Measurements from ENCODE around the gene KIAA1586.
"Not testable (repeated sequence)": the region's sequence is repeated elsewhere in the genome, so short reads cannot be mapped to it uniquely, and the experiment has no call there.

Gene KIAA1586

GRCh38 chr6:57047257-57047585 is 728 bp downstream of the KIAA1586 start:
- DNase-seq (ENCODE audit: low read depth in 2 of 2) = not testable (repeated sequence)

GRCh38 chr6:57047859-57048258 is 1.4 kb downstream of the KIAA1586 start:
- not testable (repeated sequence) for DNase-seq (ENCODE audit: low read depth in 2 of 2)

- DNase-seq (ENCODE audit: low read depth in 2 of 2) = no peak
Measured at GRCh38 chr6:57048577-57048976, 2.1 kb downstream of the KIAA1586 start.

GRCh38 chr6:57063847-57064246 is 17.4 kb downstream of the KIAA1586 start:
- no peak for DNase-seq (ENCODE audit: low read depth in 2 of 2)

GRCh38 chr6:57064809-57065208 is 18.3 kb downstream of the KIAA1586 start:
- DNase-seq (ENCODE audit: low read depth in 2 of 2) = no peak

GRCh38 chr6:57068061-57068460 is 21.6 kb downstream of the KIAA1586 start:
- DNase-seq (ENCODE audit: low read depth in 2 of 2) = no peak

GRCh38 chr6:57069228-57069627 is 22.7 kb downstream of the KIAA1586 start:
- no peak for DNase-seq (ENCODE audit: low read depth in 2 of 2)

- DNase-seq (ENCODE audit: low read depth in 2 of 2) = no peak
Measured at GRCh38 chr6:57069920-57070331, 23.4 kb downstream of the KIAA1586 start.

- no peak for DNase-seq (ENCODE audit: low read depth in 2 of 2)
Measured at GRCh38 chr6:57072108-57072507, 25.6 kb downstream of the KIAA1586 start.

GRCh38 chr6:57074383-57074782 is 27.9 kb downstream of the KIAA1586 start:
- no peak for DNase-seq (ENCODE audit: low read depth in 2 of 2)

- no peak for DNase-seq (ENCODE audit: low read depth in 2 of 2)
Measured at GRCh38 chr6:57075092-57075491, 28.6 kb downstream of the KIAA1586 start.

- DNase-seq (ENCODE audit: low read depth in 2 of 2) = no peak
Measured at GRCh38 chr6:57078531-57079207, 32.2 kb downstream of the KIAA1586 start.

GRCh38 chr6:57085471-57085870 is 39.0 kb downstream of the KIAA1586 start:
- DNase-seq (ENCODE audit: low read depth in 2 of 2) = no peak

- DNase-seq (ENCODE audit: low read depth in 2 of 2) = no peak
Measured at GRCh38 chr6:57086843-57087242, 40.4 kb downstream of the KIAA1586 start.

GRCh38 chr6:57087916-57088315 is 41.4 kb downstream of the KIAA1586 start:
- DNase-seq (ENCODE audit: low read depth in 2 of 2) = no peak

GRCh38 chr6:57089265-57089664 is 42.8 kb downstream of the KIAA1586 start:
- no peak for DNase-seq (ENCODE audit: low read depth in 2 of 2)

- peak; percentile 94 for DNase-seq (ENCODE audit: low read depth in 2 of 2)
Measured at GRCh38 chr6:57089687-57090457, 43.4 kb downstream of the KIAA1586 start, which contains the start of gene ZNF451. TSS of gene ZNF451 (plus strand) at chr6:57090188. CDS start at chr6:57090254, 66 bp downstream.

- not testable (repeated sequence) for DNase-seq (ENCODE audit: low read depth in 2 of 2)
Measured at GRCh38 chr6:57090458-57091067, 44.1 kb downstream of the KIAA1586 start.

- DNase-seq (ENCODE audit: low read depth in 2 of 2) = not testable (repeated sequence)
Measured at GRCh38 chr6:57091375-57091774, 44.9 kb downstream of the KIAA1586 start.

GRCh38 chr6:57094689-57095088 is 48.2 kb downstream of the KIAA1586 start:
- no peak for DNase-seq (ENCODE audit: low read depth in 2 of 2)

- no peak for DNase-seq (ENCODE audit: low read depth in 2 of 2)
Measured at GRCh38 chr6:57097596-57097995, 51.1 kb downstream of the KIAA1586 start.

- no peak for DNase-seq (ENCODE audit: low read depth in 2 of 2)
Measured at GRCh38 chr6:57102976-57103375, 56.5 kb downstream of the KIAA1586 start.

GRCh38 chr6:57104336-57104735 is 57.8 kb downstream of the KIAA1586 start:
- no peak for DNase-seq (ENCODE audit: low read depth in 2 of 2)

Measured in fibroblast of skin of left quadriceps (primary cell).